GM18909 (cell line): Measurements from ENCODE around the gene CNOT3.

Experiments
- ATAC-seq: cut with Tn5 transposase; IDR thresholded peaks from one replicate; pipeline ENCODE4 v1.9.1; 2021; ENCODE audit warnings: mild to moderate bottlenecking; ENCODE audit not compliant: unreplicated experiment, poor library complexity

CNOT3 gene

DNA sequence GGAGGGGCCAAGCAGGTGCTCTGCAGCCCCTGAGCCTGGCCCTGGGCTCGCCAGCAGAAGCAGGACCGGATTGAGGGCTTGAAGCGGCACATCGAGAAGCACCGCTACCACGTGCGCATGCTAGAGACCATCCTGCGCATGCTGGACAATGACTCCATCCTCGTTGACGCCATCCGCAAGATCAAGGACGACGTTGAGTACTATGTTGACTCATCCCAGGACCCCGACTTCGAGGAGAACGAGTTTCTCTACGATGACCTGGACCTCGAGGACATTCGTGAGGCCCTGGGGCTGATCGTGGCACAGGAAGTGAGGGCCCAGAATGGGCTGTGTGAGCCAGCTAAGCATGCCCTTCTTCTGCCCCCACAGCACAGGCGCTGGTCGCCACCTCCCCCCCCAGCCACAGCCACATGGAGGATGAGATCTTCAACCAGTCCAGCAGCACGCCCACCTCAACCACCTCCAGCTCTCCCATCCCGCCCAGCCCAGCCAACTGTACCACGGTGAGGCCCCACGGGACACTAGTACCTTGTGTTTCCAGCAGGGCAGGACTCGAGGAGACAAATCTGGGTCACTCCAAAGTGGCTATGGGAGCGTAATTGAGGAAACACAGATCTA lies 8.1 kb downstream of the CNOT3 start:
- no peak for ATAC-seq

- ATAC-seq, result no peak
These were observed 10.1 kb downstream of the CNOT3 start for GRCh38 chr19:54147676-54148075.

DNA sequence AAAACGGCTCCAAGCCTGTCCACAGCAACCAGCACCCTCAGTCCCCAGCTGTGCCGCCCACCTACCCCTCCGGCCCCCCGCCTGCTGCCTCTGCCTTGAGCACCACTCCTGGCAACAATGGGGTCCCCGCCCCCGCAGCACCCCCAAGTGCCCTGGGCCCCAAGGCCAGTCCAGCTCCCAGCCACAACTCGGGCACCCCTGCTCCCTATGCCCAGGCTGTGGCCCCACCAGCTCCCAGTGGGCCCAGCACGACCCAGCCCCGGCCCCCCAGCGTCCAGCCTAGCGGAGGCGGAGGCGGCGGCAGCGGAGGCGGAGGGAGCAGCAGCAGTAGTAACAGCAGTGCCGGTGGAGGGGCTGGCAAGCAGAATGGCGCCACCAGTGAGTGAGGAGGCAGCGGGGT lies 10.6 kb downstream of the CNOT3 start:
- ATAC-seq, result no peak

DNA sequence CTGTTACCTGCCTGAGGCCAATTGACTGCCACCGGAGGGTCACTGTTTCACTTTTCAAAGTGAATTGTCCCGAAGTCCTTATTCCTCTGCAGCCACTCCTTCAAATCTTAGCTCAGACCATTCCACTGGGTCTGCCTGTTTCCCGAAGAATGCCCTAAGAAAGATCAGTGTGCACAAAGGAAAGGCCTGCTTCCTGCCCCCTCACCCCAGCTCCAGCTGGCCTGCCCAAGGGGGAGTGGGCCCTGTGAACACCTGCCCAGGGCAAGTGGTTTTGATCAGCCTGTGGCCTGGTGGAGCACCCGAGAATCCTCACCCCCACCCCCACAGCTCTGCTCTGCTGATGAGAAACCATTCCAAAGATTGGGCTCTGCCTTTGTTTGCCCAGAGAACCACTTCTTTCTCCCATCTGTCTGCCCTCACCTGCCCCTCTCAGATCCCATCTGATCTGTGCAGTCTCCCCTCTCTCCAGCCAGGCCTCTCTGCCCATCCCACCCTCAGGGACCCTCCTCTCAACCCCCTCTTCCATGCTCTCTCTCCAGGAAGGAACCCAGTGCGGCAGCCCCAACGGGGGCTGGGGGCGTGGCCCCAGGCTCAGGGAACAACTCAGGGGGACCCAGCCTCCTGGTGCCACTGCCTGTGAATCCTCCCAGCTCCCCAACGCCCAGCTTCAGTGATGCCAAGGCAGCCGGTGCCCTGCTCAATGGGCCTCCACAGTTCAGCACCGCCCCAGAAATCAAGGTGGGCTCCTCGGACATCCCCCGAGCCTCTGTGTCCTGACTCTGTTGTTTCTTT lies 11.7 kb downstream of the CNOT3 start:
- ATAC-seq, result no peak

DNA sequence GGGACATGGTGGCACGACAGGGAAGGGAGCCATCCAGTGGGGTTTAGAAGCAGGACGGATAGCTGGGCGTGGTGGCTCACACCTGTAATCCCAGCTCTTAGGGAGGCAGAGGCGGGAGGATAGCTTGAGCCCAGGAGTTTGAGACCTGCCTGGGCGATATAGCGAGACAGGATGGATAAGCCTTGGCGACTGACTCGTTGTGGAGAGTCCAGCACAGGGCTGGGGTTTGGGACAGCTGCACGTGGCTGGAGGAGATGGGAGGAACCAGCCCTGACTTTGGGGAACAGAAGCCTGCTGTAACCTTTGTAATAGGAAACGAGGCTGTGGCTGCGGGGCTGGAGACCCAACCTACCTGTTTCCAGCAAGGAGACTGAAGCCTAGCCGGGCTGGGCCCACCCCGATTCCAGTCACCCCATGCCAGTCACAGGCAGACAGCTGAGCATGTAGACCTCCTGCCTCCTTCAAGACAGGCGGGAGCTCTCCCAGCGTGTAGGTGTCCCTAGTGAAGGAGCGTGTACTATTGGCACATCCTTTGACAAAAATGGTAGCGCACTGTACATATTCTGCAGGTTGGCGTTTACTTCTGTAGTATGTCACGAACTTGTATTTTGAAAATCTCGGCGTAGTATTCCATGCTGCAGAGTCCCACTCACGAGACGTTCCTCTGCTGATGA lies 13.9 kb downstream of the CNOT3 start:
- no peak for ATAC-seq

DNA sequence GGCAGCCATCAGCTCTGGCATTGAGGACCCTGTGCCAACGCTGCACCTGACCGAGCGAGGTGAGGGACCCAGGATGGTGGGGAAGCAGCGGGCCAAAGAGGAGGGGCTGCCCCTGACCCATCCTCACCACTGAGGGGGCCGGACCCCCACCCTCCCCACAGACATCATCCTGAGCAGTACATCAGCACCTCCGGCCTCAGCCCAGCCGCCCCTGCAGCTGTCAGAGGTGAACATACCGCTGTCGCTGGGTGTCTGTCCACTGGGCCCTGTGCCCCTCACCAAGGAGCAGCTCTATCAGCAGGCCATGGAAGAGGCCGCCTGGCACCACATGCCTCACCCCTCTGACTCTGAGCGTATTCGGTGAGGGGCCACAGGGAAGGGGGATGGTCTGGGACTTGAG lies 14.7 kb downstream of the CNOT3 start:
- no peak for ATAC-seq

DNA sequence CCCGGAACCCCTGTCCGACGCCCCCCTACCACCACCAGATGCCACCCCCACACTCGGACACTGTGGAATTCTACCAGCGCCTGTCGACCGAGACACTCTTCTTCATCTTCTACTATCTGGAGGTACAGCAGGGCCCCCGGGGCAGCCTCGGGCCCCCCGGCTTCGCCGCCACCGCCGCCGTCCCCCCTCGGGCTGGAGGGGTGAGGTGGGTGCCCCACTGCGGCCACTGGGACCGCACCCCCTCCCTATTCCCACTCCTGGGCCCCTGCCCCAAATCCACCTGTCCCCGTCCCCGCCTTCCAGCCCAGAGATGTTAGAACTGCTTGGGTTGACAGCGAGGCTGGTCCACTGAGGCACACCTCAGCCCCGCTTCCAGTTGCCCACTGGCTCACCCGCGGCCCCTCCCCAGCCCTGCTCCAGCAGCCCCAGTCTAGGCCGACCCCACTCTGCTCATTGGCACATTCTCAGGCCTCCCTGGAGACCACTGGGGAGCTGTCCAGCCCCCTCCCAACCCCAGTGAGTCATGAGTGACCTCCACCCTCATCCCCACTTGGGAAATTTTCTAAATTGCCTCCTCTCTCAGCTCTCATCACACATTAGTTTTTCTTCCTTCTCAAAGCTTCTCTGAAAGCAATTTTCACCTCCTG lies 15.4 kb downstream of the CNOT3 start:
- no peak for ATAC-seq

GRCh38 chr19:54153731-54154326 lies 16.3 kb downstream of the CNOT3 start:
- no peak for ATAC-seq

DNA sequence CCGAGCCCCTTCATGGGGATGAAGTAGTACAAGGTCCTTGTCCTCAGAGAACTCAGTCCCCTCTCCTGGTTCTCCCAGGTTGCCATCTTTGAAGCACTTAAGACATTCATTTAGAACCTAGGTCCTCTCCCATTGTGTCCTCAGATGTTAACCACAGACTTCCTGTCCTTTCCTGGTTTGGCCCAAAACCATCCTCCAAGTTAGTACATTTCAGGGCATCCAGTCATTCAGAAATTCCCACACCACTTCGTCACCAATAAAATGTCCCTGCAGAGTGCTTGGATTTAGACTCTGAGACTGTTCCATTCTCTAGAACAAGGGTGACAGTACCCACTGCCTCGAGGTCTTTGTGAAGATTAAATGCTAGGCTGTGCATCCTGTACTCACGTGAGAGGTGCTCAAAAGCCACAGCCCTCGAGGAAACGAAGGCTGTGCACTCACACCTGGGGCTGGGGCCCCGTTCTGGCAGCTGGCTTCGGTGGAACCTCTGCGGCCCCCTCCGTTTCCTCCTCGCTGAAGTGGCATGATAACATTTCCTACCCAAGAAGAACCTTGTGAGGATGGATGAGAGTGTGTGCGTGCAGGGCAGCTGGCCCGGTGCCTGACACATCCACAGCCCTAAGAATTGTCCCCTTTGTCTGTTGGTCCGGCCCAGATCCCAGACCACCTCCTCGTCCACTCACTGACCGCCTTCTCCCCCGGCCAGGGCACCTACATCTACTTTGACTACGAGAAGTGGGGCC lies 17.2 kb downstream of the CNOT3 start:
- no peak for ATAC-seq

GRCh38 chr19:54155694-54156093 lies 18.1 kb downstream of the CNOT3 start:
- no peak for ATAC-seq

GRCh38 chr19:54156490-54156889 lies 18.9 kb downstream of the CNOT3 start:
- no peak for ATAC-seq

DNA sequence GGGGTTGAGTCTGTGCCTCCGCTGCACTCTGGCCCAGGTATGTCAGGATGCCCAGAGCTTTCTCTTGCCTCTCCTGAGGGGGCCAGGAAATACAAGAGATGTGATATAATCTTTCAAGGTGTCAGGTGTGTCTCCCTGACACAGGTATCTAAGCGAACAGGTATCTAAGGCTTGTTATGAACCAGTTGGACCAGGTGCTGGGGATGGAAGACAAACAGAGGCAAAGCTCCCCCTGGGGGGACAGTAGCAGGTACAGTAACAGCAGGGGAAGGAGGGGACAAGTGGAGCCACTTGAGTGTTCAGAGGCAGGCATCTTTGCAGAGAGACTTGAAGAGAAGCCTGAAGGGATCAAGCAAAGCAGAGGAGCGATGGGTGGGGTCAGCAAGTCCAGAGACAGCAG lies 19.4 kb downstream of the CNOT3 start:
- no peak for ATAC-seq

DNA sequence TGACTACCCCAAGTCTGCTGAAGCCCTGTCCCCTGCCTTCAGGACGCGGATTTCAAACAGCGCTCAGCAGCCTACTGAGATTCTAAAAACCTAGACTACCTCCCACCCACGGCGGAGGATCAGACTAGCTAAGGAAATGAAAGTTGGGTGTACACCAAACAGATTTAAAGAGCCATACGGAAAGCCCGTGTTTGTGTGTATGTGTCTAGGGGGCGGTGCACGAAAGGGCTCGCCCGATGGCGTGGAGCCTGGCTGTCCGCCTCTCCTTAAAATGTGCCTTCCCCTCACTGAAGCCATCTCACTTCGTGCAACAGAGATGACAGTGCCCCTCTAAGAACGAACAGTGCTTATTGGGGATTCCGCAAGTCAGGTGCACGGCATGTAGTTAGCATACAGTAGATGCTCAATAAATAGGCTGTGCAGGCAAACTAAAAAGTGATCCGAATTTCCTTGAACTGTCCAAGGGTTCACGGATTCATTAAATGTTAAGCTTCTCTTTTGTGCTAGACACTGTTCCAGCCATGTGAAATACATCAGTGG lies 21.3 kb downstream of the CNOT3 start:
- ATAC-seq, result no peak

DNA sequence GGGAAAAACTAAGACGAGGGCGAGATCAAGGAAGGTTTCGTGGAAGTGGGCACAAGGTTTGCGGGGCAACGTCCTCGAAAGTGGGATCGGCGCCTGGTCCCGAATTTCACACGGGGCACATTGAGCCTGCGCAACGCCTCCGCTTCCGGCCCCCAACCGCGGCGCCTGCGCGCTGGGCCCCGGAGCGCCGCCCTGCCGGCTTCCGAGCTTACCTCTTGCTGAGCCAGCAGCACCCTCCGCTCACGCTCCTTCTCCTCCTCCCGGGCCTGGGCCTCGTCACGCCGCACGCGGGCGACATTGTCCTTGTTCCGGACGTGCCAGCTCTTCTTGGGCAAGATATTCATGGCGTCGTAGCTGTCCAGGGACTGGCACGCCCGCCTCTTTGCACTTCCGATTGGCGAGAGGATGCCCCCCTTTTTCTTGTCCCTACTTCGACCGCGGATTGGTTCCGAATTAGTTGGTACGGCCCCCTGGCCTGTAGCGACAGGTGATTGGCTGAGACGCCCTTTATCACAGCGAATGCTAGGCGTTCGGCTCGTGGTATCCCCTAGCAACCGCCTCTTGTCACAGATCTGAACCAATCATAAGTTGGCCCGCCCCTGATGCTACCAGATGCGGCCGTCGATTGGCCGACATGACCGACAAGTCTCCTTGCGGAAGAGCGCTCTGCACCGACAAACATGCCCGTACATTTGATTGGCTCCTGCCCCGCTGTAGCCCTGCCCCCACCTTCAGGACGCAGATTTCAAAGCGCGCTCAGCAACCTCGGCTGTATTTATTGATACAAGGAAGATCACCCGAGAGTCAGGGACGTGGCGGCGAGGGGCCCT lies 22.0 kb downstream of the CNOT3 start, which contains the start of gene LENG1:
Gene LENG1 (minus strand): TSS at position 370 of the 830 bp plus-strand sequence. CDS start 26 bp downstream, at position 344.
- ATAC-seq, result peak; percentile 93

- peak; percentile 5 for ATAC-seq
These were observed 22.7 kb downstream of the CNOT3 start for GRCh38 chr19:54160182-54160811.

- no peak for ATAC-seq
These were observed 23.3 kb downstream of the CNOT3 start for GRCh38 chr19:54160854-54161253.

- ATAC-seq, result no peak
These were observed 24.8 kb downstream of the CNOT3 start for GRCh38 chr19:54162241-54162805.

- no peak for ATAC-seq
These were observed 25.3 kb downstream of the CNOT3 start for GRCh38 chr19:54162884-54163283.
